ENCODE results near the gene PRKCE. TPM values are rescaled to one million over a fixed set of nuclear protein-coding genes. Genes with fewer than 3 reads are reported as not detected.

Gene PRKCE
- total RNA-seq, 1 experiment from 2014 or later = 4.4 TPM

GRCh38 chr2:45984896-45985473, 333.5 kb downstream of the PRKCE start:
- ChIA-PET CTCF (no interaction called here), POLR2A (no interaction called here)
- no TSS peak for BruUV-seq (replicated peaks)
- no peak overlapping the region for H3K4me3 ChIP-seq (ENCODE audit: low read depth, low read length)
- Mint-ChIP-seq H3K27me3 (ENCODE audit: insufficient read depth, unreplicated experiment) (peaks cover 4% of the 10 kb centered on the region), H3K4me1 (ENCODE audit: low read depth, unreplicated experiment) (no peaks in the 10 kb centered on the region), H3K27ac (ENCODE audit: unreplicated experiment) (no peak overlapping the region), H3K36me3 (ENCODE audit: insufficient read depth, unreplicated experiment) (no peaks in the 10 kb centered on the region), H3K4me3 (ENCODE audit: unreplicated experiment) (no peak overlapping the region), H3K9me3 (ENCODE audit: unreplicated experiment) (no peaks in the 10 kb centered on the region)
- TF ChIP-seq CTCF (IDR thresholded peaks at IDR 0.05; ENCODE audit: insufficient read depth in 1 of 2, low read depth in 1 of 2, low read length in 1 of 2, severe bottlenecking in 1 of 2, unreplicated experiment in 1 of 2) = no peak
- H3K9me3 ChIP-seq = no peaks in the 10 kb centered on the region
- H3K4me1 ChIP-seq = no peaks in the 10 kb centered on the region
- no peaks in the 10 kb centered on the region; the same call in 1 of the 2 replicates for H3K27me3 ChIP-seq (replicated peaks; ENCODE audit: control insufficient read depth, insufficient read depth, low read length)
- H3K36me3 ChIP-seq (ENCODE audit: control insufficient read depth, insufficient read depth, low read length) = no peaks in the 10 kb centered on the region
- intact Hi-C loops (cut with micrococcal nuclease; ENCODE audit: unreplicated experiment) = no loop called here
- no peak for DNase-seq

GRCh38 chr2:45986509-45986908, 335.0 kb downstream of the PRKCE start:
- CTCF ChIA-PET = no interaction called here
- POLR2A ChIA-PET = no interaction called here

GRCh38 chr2:45987856-45988255, 336.4 kb downstream of the PRKCE start:
- intact Hi-C loops (cut with micrococcal nuclease; ENCODE audit: unreplicated experiment) = no loop called here

More at GRCh38 chr2:45986509-45986908, 335.0 kb downstream of the PRKCE start:
- no peaks in the 10 kb centered on the region for H3K9me3 Mint-ChIP-seq (ENCODE audit: unreplicated experiment)
- no peak overlapping the region for H3K27ac Mint-ChIP-seq (ENCODE audit: unreplicated experiment)
- intact Hi-C loops (cut with micrococcal nuclease; ENCODE audit: unreplicated experiment) = no loop called here
- no peak for DNase-seq
- H3K27me3 Mint-ChIP-seq (ENCODE audit: insufficient read depth, unreplicated experiment) = peaks cover 4% of the 10 kb centered on the region
- Histone ChIP-seq H3K27me3 (replicated peaks; ENCODE audit: control insufficient read depth, insufficient read depth, low read length) (no peaks in the 10 kb centered on the region; the same call in 1 of the 2 replicates), H3K4me3 (ENCODE audit: low read depth, low read length) (no peak overlapping the region), H3K4me1 (no peaks in the 10 kb centered on the region), H3K9me3 (no peaks in the 10 kb centered on the region), H3K36me3 (ENCODE audit: control insufficient read depth, insufficient read depth, low read length) (no peaks in the 10 kb centered on the region)
- BruUV-seq (replicated peaks) = no TSS peak
- no peak for TF ChIP-seq CTCF (IDR thresholded peaks at IDR 0.05; ENCODE audit: insufficient read depth in 1 of 2, low read depth in 1 of 2, low read length in 1 of 2, severe bottlenecking in 1 of 2, unreplicated experiment in 1 of 2)
- no peak overlapping the region for H3K4me3 Mint-ChIP-seq (ENCODE audit: unreplicated experiment)
- H3K4me1 Mint-ChIP-seq (ENCODE audit: low read depth, unreplicated experiment) = peaks cover under 1% of the 10 kb centered on the region
- no peaks in the 10 kb centered on the region for H3K36me3 Mint-ChIP-seq (ENCODE audit: insufficient read depth, unreplicated experiment)

More at GRCh38 chr2:45987856-45988255, 336.4 kb downstream of the PRKCE start:
- CTCF ChIA-PET = no interaction called here
- Histone ChIP-seq H3K4me3 (ENCODE audit: low read depth, low read length) (no peak overlapping the region), H3K36me3 (ENCODE audit: control insufficient read depth, insufficient read depth, low read length) (no peaks in the 10 kb centered on the region), H3K4me1 (no peaks in the 10 kb centered on the region; the same call in 1 of the 2 replicates), H3K27me3 (replicated peaks; ENCODE audit: control insufficient read depth, insufficient read depth, low read length) (no peaks in the 10 kb centered on the region; the same call in 1 of the 2 replicates), H3K9me3 (no peaks in the 10 kb centered on the region)
- no peak for TF ChIP-seq CTCF (IDR thresholded peaks at IDR 0.05; ENCODE audit: insufficient read depth in 1 of 2, low read depth in 1 of 2, low read length in 1 of 2, severe bottlenecking in 1 of 2, unreplicated experiment in 1 of 2)
- no peak for DNase-seq
- Mint-ChIP-seq H3K4me1 (ENCODE audit: low read depth, unreplicated experiment) (peaks cover 12% of the 10 kb centered on the region), H3K4me3 (ENCODE audit: unreplicated experiment) (no peak overlapping the region), H3K36me3 (ENCODE audit: insufficient read depth, unreplicated experiment) (no peaks in the 10 kb centered on the region), H3K27me3 (ENCODE audit: insufficient read depth, unreplicated experiment) (no peaks in the 10 kb centered on the region), H3K27ac (ENCODE audit: unreplicated experiment) (no peak overlapping the region), H3K9me3 (ENCODE audit: unreplicated experiment) (no peaks in the 10 kb centered on the region)
- POLR2A ChIA-PET = no interaction called here
- no TSS peak for BruUV-seq (replicated peaks)

All from Caco-2 (cell line).